RWPE1 (cell line): Measurements from ENCODE around the gene KLF13.

Experiments
- CTCF ChIA-PET: fragments of 350-600 bp; sonication (Branson Sonifier 250); formaldehyde crosslinking; extraction: SDS; loops from one replicate; lab custom pipeline; 2021; lab: Yijun Ruan, JAX
- POLR2A ChIA-PET: fragments of 400-600 bp; formaldehyde crosslinking; extraction: SDS; loops from one replicate; lab custom pipeline; 2020; ENCODE audit warnings: antibody characterized with exemption; ENCODE audit not compliant: low non-redundant PET; lab: Yijun Ruan, JAX
- DNase-seq: peaks from one replicate; pipeline ENCODE4 v3.0.0; 2012; ENCODE audit warnings: low spot score
- H3K27ac ChIP-seq: fragments of 450-650 bp; 2 replicates; pipeline ENCODE4 v1.5.1; 2017
- TF ChIP-seq, protein P1 (sequence below): fragments of 450-650 bp; conservative IDR thresholded peaks from 2 replicates; pipeline ENCODE4 v1.5.1; 2017; ENCODE audit warnings: low read depth, mild to moderate bottlenecking

The KLF13 gene

DNA sequence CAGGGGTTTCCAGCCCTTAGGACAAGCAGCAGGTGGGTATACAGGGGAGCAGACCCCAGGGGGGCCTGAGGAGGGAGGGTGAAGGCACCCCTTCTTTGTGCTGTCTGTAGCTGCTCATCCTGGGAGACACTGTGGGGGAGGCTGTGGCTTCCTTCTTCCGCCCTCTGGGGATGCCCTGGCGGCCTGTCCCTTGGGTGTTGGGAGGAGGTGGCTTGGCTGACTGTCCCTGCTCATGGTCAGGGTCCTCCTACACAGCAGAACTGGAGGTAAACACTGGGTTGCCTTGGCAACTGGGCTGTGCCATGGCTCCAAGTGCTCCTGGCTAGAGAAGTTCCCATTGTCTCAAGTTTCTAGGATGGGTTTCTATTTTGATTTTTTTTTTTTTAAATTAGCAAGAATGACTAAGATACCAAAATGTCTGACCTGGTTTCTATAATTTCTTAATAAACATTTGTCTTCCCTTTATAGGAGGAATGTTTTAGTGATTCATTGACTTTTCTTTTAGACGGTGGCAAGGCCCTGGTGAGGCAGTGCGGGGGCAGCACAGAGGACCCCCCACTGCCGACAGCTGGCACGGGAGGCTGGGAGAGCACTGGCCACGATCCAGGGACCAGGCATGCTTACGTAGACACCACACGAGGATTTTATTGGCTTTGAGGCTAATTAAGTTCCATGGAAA lies 12.4 kb downstream of the KLF13 start:
- DNase-seq: no peak
- H3K27ac ChIP-seq: peak overlapping the region; percentile 95
- TF ChIP-seq, protein P1, sequence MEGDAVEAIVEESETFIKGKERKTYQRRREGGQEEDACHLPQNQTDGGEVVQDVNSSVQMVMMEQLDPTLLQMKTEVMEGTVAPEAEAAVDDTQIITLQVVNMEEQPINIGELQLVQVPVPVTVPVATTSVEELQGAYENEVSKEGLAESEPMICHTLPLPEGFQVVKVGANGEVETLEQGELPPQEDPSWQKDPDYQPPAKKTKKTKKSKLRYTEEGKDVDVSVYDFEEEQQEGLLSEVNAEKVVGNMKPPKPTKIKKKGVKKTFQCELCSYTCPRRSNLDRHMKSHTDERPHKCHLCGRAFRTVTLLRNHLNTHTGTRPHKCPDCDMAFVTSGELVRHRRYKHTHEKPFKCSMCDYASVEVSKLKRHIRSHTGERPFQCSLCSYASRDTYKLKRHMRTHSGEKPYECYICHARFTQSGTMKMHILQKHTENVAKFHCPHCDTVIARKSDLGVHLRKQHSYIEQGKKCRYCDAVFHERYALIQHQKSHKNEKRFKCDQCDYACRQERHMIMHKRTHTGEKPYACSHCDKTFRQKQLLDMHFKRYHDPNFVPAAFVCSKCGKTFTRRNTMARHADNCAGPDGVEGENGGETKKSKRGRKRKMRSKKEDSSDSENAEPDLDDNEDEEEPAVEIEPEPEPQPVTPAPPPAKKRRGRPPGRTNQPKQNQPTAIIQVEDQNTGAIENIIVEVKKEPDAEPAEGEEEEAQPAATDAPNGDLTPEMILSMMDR: no peak
- ChIA-PET POLR2A (interaction anchor here (1.0 kb wide), 1 partner anchor 13 kb away, joined by 3 read pairs; no protein-coding TSS in a partner anchor), CTCF (interaction anchor here (0.6 to 0.8 kb wide), 2 partner anchors 19 to 27 kb away, joined by 3 read pairs; no protein-coding TSS in a partner anchor)

DNA sequence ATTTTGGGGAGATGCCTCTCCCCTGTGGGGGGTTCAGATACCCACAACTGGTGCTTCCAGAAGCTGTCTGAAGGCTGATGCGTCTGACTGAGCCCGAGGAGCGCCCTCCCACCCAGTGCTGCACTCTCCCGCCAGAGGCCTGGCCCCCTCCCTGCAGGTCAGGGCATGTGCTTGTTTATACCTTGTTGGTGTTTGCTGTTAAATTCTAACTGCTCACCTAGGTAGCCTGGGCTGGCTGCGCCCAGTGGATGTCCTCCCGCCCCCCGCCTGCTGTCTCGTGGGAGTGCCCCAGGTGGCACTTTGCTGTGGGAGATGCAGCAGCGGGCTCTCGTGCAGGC lies 12.9 kb downstream of the KLF13 start:
- TF ChIP-seq, protein P1: no peak
- ChIA-PET CTCF (no interaction called here), POLR2A (no interaction called here)
- H3K27ac ChIP-seq: peak overlapping the region; percentile 95
- no peak for DNase-seq

DNA sequence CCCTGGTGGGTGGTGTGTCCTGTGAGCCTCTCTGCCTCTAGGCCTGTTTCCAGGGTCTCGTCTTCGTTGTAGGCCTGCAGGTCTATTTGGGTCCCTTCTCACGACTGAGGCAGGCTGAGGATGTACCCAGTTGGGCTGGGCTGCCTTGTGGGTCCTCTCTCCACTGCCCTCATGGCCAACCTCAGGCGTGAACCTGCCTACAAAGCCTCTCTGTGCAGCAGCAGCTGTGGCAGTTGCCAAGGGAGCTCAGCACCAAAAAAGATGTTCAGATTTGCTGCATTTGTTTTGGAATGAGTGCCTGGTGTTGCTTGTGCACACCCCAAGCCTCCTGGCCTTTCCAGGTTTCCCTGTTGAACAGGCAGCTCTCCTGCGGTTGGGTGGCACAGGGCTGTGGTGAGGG lies 13.4 kb downstream of the KLF13 start:
- TF ChIP-seq, protein P1: no peak
- peak overlapping the region; percentile 95 for H3K27ac ChIP-seq
- no peak for DNase-seq
- CTCF ChIA-PET: no interaction called here
- POLR2A ChIA-PET: no interaction called here

DNA sequence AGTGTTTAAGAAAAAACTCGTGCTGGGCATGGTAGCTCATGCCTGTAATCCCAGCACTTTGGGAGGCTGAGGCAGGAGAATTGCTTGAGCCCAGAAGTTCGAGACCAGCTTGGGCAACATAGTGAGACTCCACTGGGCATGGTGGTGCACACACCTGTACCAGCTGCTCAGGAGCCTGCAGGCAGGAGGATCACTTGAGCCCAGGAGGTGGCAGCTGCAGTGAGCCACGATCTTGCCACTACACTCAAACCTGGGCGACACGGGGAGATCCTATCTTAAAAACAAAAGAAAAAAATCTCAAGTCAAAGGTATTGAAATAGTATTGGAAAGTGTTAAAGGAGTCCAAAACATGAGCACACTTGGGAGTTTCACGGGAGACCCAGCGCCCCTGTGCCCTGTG lies 14.0 kb downstream of the KLF13 start:
- POLR2A ChIA-PET: no interaction called here
- CTCF ChIA-PET: no interaction called here
- peak overlapping the region; percentile 95 for H3K27ac ChIP-seq
- TF ChIP-seq, protein P1: no peak
- no peak for DNase-seq

DNA sequence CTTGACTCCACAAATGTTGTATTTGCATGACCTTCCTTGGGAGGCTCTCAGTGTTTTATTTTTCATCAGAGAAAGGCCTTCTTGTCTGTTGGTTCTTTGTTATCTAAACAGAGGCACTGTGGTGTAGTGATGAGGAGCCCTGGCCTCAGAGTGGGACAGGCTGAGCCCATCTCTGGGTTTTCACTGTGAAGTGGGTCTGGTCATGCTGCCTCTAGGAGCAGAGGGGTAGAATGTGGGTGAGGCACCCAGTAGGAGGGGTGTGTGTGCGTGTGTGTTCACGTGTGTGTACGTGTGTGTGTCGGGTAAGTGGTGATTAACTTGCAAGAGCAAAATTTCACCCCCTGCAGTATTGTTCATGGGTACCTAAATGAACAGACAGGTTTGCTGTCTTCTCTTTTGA lies 14.4 kb downstream of the KLF13 start:
- DNase-seq: no peak
- CTCF ChIA-PET: no interaction called here
- POLR2A ChIA-PET: no interaction called here
- TF ChIP-seq, protein P1: no peak
- peak overlapping the region; percentile 95 for H3K27ac ChIP-seq

DNA sequence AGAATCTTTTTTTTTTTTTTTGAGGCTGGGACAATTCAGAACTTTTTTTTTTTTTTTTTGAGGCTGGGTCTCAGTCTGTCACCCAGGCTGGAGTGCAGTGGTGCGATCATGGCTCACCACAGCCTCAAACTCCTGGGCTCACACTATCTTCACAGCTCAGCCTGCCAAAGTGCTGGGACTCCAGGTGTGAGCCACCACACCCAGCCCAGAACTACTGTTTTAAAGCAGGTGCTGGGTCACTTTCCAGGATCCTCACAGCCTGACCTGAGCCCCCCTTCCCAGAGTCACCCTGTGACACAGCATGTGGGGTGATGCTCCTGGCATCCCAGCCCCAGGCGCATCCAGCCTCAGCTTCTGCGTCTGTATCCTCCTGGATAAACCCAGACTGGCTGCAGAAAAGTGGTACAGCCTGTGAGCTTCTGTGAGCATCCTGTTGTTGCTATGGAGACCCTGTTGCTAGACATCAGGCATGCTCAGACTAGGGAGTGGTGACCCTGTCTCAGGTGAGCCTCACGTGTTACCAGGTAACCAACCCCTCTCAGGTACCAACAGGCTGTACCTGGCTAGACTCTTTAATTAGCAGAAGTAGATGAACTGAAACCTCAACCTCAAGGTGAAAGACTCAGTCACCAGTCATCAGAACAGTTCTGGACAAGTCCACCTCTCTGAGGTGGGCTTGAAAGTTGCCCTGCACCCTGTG lies 15.0 kb downstream of the KLF13 start:
- TF ChIP-seq, protein P1: no peak
- ChIA-PET POLR2A (no interaction called here), CTCF (interaction anchor here (1.0 kb wide), 1 partner anchor 24 kb away, joined by 3 read pairs; no protein-coding TSS in a partner anchor)
- peak overlapping the region; percentile 95 for H3K27ac ChIP-seq
- DNase-seq: no peak
